ENCODE results near the gene YBX1. TPM values are rescaled to one million over a fixed set of nuclear protein-coding genes. Genes with fewer than 3 reads are reported as not detected.
A peak's percentile ranks its signal among the peaks of the same experiment; 100 is the strongest.

YBX1 gene
- 100 to 1,000 TPM; 471 to 894 TPM for total RNA-seq

DNA sequence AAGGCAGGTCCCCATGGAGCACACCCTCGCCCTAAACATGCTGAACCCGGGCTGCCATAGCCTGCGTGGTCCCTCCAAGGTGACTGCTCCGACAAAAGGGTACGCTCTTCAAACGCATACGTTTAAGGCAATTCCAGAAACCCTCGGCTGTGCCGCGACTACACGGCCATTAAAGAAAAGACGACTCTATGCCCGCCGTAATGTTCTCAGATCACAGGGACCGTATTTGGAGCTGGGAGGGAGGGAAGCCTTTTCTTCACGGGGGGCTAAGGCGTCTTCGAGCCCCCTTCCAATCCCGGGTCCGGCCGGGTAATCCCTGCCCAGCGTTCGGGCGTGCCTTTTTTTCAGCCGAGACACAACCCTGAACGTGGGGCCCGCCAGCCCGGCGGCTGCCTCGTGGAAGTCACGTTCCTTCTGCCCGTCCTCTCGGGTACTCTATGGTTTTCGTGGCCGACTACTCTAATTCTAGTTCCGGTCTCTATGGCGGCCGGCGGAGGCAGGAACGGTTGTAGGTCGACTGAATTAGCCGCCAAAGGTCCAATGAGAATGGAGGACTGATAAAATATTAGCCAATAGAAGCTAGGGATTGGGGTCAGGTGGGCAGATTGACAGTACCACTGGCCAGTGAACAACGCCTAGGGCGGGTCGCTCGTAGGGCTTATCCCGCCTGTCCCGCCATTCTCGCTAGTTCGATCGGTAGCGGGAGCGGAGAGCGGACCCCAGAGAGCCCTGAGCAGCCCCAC is at the start of gene YBX1:
Gene YBX1 (plus strand): TSS at position 678 of the 743 bp plus-strand sequence. CDS start 148 bp downstream, outside the sequence.
- no peaks in the 10 kb centered on the region for H3K9me3 ChIP-seq
- peak within 1 kb of the TSS; percentile 80 to 91 for H3K9ac ChIP-seq (ENCODE audit: low read depth in 2 of 2, low read length in 2 of 2)
- no peaks in the 10 kb centered on the region for H3K36me3 ChIP-seq
- peak within 1 kb of the TSS; percentile 89 for H3K4me3 ChIP-seq
- intact Hi-C loops (cut with DNase I): no loop called here
- H3K27ac ChIP-seq: peak within 1 kb of the TSS; percentile 90
- H3K27me3 ChIP-seq: no peaks in the 10 kb centered on the region
- TF ChIP-seq, protein P1, sequence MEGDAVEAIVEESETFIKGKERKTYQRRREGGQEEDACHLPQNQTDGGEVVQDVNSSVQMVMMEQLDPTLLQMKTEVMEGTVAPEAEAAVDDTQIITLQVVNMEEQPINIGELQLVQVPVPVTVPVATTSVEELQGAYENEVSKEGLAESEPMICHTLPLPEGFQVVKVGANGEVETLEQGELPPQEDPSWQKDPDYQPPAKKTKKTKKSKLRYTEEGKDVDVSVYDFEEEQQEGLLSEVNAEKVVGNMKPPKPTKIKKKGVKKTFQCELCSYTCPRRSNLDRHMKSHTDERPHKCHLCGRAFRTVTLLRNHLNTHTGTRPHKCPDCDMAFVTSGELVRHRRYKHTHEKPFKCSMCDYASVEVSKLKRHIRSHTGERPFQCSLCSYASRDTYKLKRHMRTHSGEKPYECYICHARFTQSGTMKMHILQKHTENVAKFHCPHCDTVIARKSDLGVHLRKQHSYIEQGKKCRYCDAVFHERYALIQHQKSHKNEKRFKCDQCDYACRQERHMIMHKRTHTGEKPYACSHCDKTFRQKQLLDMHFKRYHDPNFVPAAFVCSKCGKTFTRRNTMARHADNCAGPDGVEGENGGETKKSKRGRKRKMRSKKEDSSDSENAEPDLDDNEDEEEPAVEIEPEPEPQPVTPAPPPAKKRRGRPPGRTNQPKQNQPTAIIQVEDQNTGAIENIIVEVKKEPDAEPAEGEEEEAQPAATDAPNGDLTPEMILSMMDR (IDR thresholded peaks at IDR 0.05): no peak
- H3K4me1 ChIP-seq: peaks cover 21% of the 10 kb centered on the region
- peak; percentile 97 for DNase-seq

DNA sequence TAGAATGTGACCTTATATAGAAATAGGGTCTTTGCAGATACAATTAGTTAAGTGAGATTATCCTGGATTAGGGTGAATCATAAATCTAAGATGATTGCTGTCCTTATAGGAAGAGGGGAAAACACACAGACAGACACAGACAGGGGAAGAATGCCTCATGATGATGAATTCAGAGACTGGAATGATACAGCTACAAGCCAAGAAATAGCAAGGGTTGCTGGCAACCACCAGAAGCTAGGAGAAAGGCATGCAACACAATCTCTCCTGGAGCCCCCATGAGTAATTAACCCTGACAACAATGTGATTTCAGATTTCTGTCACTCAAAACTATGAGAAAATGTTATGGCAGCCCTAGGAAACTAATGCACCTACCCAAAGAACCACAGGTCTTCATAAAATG is 43.1 kb upstream of the YBX1 start:
- intact Hi-C loops (cut with DNase I): no loop called here
- DNase-seq: no peak
- Histone ChIP-seq H3K4me3 (no peak overlapping the region), H3K4me1 (no peaks in the 10 kb centered on the region), H3K27me3 (no peaks in the 10 kb centered on the region), H3K9ac (ENCODE audit: low read depth in 2 of 2, low read length in 2 of 2) (no peak overlapping the region), H3K9me3 (no peaks in the 10 kb centered on the region), H3K27ac (no peak overlapping the region), H3K36me3 (no peaks in the 10 kb centered on the region)
- TF ChIP-seq, protein P1 (IDR thresholded peaks at IDR 0.05): no peak

DNA sequence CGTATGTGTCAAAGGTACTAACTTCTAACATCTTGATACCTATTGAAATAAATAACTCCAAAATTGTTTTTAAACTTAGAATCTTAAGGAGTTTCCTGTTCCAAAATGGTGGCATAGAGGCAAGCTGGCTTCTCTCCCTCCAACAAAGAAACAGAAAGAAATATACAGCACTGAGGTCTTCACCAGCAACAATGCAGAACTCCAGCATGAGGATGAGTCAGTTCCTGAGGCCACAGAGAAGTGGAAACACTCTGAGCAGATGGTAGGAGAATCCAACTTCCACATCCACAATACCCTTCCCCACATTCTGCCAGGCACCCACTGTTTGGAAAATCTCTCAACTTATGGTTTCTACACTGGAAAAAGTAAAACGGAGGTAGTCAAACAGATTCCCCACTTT is 36.2 kb upstream of the YBX1 start:
- TF ChIP-seq, protein P1 (IDR thresholded peaks at IDR 0.05): no peak
- H3K36me3 ChIP-seq: no peaks in the 10 kb centered on the region
- no peak overlapping the region for H3K9ac ChIP-seq (ENCODE audit: low read depth in 2 of 2, low read length in 2 of 2)
- intact Hi-C loops (cut with DNase I): no loop called here
- H3K4me3 ChIP-seq: no peak overlapping the region
- no peaks in the 10 kb centered on the region for H3K4me1 ChIP-seq
- no peak for DNase-seq
- no peaks in the 10 kb centered on the region for H3K9me3 ChIP-seq
- H3K27me3 ChIP-seq: no peaks in the 10 kb centered on the region
- H3K27ac ChIP-seq: no peak overlapping the region

DNA sequence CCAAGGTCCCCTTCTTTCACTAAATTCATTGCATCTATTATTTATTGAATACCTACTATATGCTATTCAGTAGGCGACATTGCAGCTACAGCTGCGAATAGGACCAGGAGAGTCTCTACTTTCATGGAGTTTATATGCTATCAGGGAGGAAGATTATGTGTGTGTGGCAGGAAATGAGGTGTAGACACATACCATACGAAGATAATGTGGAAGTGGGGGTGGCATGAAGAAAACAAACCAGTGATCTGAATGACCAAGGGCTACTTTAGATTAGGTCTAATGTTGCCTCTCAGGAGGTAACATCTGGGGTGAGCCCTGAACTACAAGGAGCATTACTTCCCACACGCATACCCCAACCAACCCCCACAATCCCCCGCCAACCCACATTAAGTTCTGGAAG is 25.0 kb upstream of the YBX1 start:
- H3K27ac ChIP-seq: peak overlapping the region; percentile 63
- H3K4me3 ChIP-seq: no peak overlapping the region
- intact Hi-C loops (cut with DNase I): no loop called here
- H3K9ac ChIP-seq (ENCODE audit: low read depth in 2 of 2, low read length in 2 of 2): no peak overlapping the region
- TF ChIP-seq, protein P1 (IDR thresholded peaks at IDR 0.05): no peak
- DNase-seq: no peak
- H3K36me3 ChIP-seq: no peaks in the 10 kb centered on the region
- peaks cover 6% of the 10 kb centered on the region for H3K4me1 ChIP-seq
- no peaks in the 10 kb centered on the region for H3K27me3 ChIP-seq
- H3K9me3 ChIP-seq: no peaks in the 10 kb centered on the region

DNA sequence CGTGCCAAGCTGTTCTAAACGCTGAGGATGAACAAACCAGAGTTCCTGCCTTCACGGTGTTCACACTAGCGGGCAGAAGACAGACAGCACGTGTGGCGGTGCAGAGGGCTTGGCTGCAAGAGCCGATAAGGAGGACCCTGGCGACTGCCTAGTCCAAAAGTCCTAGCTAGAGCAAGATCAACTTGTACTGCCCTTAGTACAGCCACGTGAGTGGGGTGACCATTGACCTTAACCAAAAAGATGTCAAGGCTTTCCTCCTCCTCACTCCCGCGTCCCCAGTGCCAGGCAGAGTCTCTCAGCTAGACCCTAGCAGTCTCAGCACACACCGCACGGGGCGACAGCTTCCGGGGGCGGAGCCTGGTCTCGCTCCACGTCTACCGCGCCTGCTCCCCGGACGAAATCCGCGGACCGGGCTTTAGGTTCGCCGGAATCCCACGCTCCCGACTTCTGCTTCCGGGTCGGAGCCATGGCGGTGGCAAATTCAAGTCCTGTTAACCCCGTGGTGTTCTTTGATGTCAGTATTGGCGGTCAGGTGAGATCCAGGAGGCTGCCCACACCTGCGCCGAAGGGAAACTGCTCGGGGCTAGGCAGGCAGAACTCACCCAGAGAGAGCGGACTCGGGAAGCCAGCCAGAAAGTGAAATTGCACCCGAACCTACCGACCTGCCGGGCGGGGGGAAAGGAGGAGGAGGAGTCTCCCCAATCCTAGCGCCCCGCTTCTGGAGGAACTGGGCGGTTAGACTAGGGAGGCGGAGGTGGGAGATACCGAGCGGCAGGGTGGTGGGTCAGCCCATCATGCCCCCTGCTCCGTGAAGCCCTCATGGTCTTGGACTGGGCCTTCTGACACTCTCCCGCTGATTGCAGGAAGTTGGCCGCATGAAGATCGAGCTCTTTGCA is 24.0 kb upstream of the YBX1 start, which contains the start of gene PPIH:
Gene PPIH (plus strand): TSS at position 443 of the 896 bp plus-strand sequence. CDS start 24 bp downstream, at position 467.
- Histone ChIP-seq H3K4me3 (peak within 1 kb of the TSS; percentile 63), H3K27ac (peak within 1 kb of the TSS; percentile 63), H3K4me1 (peaks cover 6% of the 10 kb centered on the region), H3K36me3 (no peaks in the 10 kb centered on the region), H3K9me3 (no peaks in the 10 kb centered on the region), H3K9ac (ENCODE audit: low read depth in 2 of 2, low read length in 2 of 2) (peak within 1 kb of the TSS; percentile 79 to 94), H3K27me3 (no peaks in the 10 kb centered on the region)
- intact Hi-C loops (cut with DNase I): no loop called here
- TF ChIP-seq, protein P1 (IDR thresholded peaks at IDR 0.05): no peak
- DNase-seq: peak; percentile 97
